Keratinocyte (primary cell): ENCODE measurements around the gene TLCD3B. TPM values are rescaled to one million over a fixed set of nuclear protein-coding genes. Genes with fewer than 3 reads are reported as not detected.

Source experiments
- DNase-seq: peaks from one replicate; pipeline ENCODE4 v3.0.0-alpha.2; 2011; ENCODE audit warnings: low read depth, missing footprints, low spot score
- FAIRE-seq: peaks from 2 replicates; lab custom pipeline; 2011; peaks lifted over from hg19 to GRCh38; lab: Jason Lieb, UNC
- H2AFZ ChIP-seq: 2 replicates; pipeline ENCODE4 v1.6.0; 2012; ENCODE audit warnings: low read length, control low read depth, inconsistent platforms; ENCODE audit not compliant: control insufficient read depth
- H3K27ac ChIP-seq: 2 replicates; pipeline ENCODE4 v1.5.1; 2011; ENCODE audit warnings: low read length; ENCODE audit not compliant: control insufficient read depth, insufficient read depth
- H3K27me3 ChIP-seq: 3 replicates; pipeline ENCODE4 v1.6.0; 2011; ENCODE audit warnings: low read length; ENCODE audit not compliant: control insufficient read depth, insufficient read depth; ENCODE audit errors: extremely low read depth
- H3K36me3 ChIP-seq, 2 experiments: 2 replicates in 1 of 2; 3 replicates in 1 of 2; pipeline ENCODE4 v1.5.1; 2011; ENCODE audit warnings: low read length in 2 of 2, mild to moderate bottlenecking in 1 of 2; ENCODE audit not compliant: control insufficient read depth in 2 of 2, insufficient read depth in 2 of 2; ENCODE audit errors: extremely low read depth in 1 of 2
- H3K4me1 ChIP-seq: 3 replicates; pipeline ENCODE4 v1.5.1; 2011; ENCODE audit warnings: low read length; ENCODE audit not compliant: control insufficient read depth, insufficient read depth; ENCODE audit errors: extremely low read depth
- H3K4me2 ChIP-seq: 3 replicates; pipeline ENCODE4 v1.6.0; 2011; ENCODE audit warnings: low read depth, low read length; ENCODE audit not compliant: control insufficient read depth, insufficient read depth; ENCODE audit errors: extremely low read depth
- H3K4me3 ChIP-seq, 3 experiments: fragments of 200-600 bp in 1 of 3; sonication (generic) in 1 of 3; 2 replicates in 2 of 3; 3 replicates in 1 of 3; pipeline ENCODE4 v1.5.1; 2011 to 2016; ENCODE audit warnings: low read length in 3 of 3, mild to moderate bottlenecking in 3 of 3, control low read depth in 2 of 3, inconsistent platforms in 1 of 3, low read depth in 1 of 3, mixed read lengths in 1 of 3, mixed run types in 1 of 3, moderate library complexity in 1 of 3; ENCODE audit not compliant: control insufficient read depth in 2 of 3, insufficient read depth in 2 of 3; ENCODE audit errors: extremely low read depth in 1 of 3
- H3K79me2 ChIP-seq: 2 replicates; pipeline ENCODE4 v1.6.0; 2012; ENCODE audit warnings: low read length; ENCODE audit not compliant: control insufficient read depth, insufficient read depth
- H3K9ac ChIP-seq: 3 replicates; pipeline ENCODE4 v1.6.0; 2011; ENCODE audit warnings: low read length; ENCODE audit not compliant: control insufficient read depth, insufficient read depth; ENCODE audit errors: extremely low read depth
- H3K9me1 ChIP-seq: 3 replicates; pipeline ENCODE4 v1.6.0; 2011; ENCODE audit warnings: low read length; ENCODE audit not compliant: control insufficient read depth, insufficient read depth; ENCODE audit errors: extremely low read depth
- H3K9me3 ChIP-seq: 2 replicates; pipeline ENCODE4 v1.5.1; 2012; ENCODE audit warnings: low read depth, low read length; ENCODE audit not compliant: control insufficient read depth
- H4K20me1 ChIP-seq: 3 replicates; pipeline ENCODE4 v1.6.0; 2011; ENCODE audit warnings: low read length; ENCODE audit not compliant: control insufficient read depth, insufficient read depth; ENCODE audit errors: extremely low read depth
- EZH2 ChIP-seq: IDR thresholded peaks from one replicate; pipeline ENCODE4 v1.6.1; 2012; ENCODE audit warnings: inconsistent platforms, mild to moderate bottlenecking, low read length, moderate library complexity
- dilution Hi-C: fragments of 300-500 bp; cut with MboI; formaldehyde crosslinking; loops from one replicate; pipeline ENCODE4 v1.7.0; 2020; ENCODE audit warnings: low sequenced_read_pairs; ENCODE audit not compliant: extremely low pct_ligation_motif_present
- polyA plus RNA-seq, 5 experiments: library from polyadenylated mRNA; depleted of rRNA in 3 of 5; stranded (reverse) in 3 of 5; stranded (forward) in 1 of 5; unstranded in 1 of 5; fragments of >200 nt; gene quantifications; 1 replicate in 1 of 5; 2 replicates in 3 of 5; 3 replicates in 1 of 5; pipeline versions ENCODE4 v1.2.1 to v1.2.3, GENCODE V29; 2011 to 2012; ENCODE audit warnings: missing spikeins in 2 of 5, low read depth in 1 of 5, low replicate concordance in 1 of 5
- TF ChIP-seq, protein P1 (sequence below), 3 experiments: IDR thresholded peaks in 1 of 3; conservative IDR thresholded peaks in 1 of 3; optimal IDR thresholded peaks in 1 of 3; 2 replicates in 2 of 3; 3 replicates in 1 of 3; pipeline versions ENCODE3 to v1.5.1; 2011; ENCODE audit warnings: low read length in 3 of 3, mild to moderate bottlenecking in 3 of 3, moderate library complexity in 2 of 3, control low read depth in 1 of 3, inconsistent platforms in 1 of 3; ENCODE audit not compliant: insufficient read depth in 2 of 3; ENCODE audit errors: extremely low read depth in 1 of 3

TLCD3B gene
- polyA plus RNA-seq, 1 donor (not counting 4 experiments of a cell fraction or from before 2014, with no cell fraction given) = not detected

DNA sequence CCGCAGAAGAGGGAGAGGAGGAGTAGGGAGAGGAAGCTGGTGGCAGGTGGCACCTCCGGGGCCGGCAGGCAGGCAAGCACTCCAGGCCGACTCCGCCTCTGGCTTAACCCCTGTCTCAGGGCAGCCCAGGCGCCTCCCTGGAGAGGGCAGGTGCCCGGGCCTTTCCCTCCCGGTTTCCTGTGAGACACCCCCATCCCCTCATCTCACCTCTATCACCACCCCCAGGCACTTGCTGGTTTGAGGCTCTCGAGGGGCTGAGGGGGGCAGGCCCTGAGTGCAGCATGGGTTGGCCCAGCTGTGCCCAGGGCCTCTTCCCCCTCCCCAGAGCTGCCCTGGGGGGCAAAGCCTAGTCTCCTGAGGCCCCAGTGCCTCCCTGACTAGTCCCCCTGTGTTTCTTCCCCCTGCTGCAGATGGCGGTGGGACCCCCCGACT, 26.2 kb downstream of the TLCD3B start:
- Histone ChIP-seq H4K20me1 (no peaks in the 10 kb centered on the region), H3K9ac (no peak overlapping the region), H3K4me1 (no peaks in the 10 kb centered on the region), H3K4me2 (no peak overlapping the region), H3K36me3 (peaks cover 15 to 17% of the 10 kb centered on the region in 2 experiments), H3K27me3 (peaks cover 4% of the 10 kb centered on the region), H2AFZ (no peak overlapping the region), H3K79me2 (no peaks in the 10 kb centered on the region), H3K9me3 (no peaks in the 10 kb centered on the region), H3K9me1 (no peaks in the 10 kb centered on the region), H3K27ac (no peak overlapping the region), H3K4me3 (no peak overlapping the region)
- DNase-seq (no peak), FAIRE-seq (no peak)
- dilution Hi-C loops = no loop called here
- TF ChIP-seq, protein P1, sequence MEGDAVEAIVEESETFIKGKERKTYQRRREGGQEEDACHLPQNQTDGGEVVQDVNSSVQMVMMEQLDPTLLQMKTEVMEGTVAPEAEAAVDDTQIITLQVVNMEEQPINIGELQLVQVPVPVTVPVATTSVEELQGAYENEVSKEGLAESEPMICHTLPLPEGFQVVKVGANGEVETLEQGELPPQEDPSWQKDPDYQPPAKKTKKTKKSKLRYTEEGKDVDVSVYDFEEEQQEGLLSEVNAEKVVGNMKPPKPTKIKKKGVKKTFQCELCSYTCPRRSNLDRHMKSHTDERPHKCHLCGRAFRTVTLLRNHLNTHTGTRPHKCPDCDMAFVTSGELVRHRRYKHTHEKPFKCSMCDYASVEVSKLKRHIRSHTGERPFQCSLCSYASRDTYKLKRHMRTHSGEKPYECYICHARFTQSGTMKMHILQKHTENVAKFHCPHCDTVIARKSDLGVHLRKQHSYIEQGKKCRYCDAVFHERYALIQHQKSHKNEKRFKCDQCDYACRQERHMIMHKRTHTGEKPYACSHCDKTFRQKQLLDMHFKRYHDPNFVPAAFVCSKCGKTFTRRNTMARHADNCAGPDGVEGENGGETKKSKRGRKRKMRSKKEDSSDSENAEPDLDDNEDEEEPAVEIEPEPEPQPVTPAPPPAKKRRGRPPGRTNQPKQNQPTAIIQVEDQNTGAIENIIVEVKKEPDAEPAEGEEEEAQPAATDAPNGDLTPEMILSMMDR (optimal IDR thresholded peaks at IDR 0.05 in 1 of 3, IDR thresholded peaks at IDR 0.05 in 1 of 3, conservative IDR thresholded peaks at IDR 0.05 in 1 of 3; ENCODE audit: extremely low read depth in 1 of 3, insufficient read depth in 2 of 3, low read length in 3 of 3) = no peak
- no peak for TF ChIP-seq EZH2

DNA sequence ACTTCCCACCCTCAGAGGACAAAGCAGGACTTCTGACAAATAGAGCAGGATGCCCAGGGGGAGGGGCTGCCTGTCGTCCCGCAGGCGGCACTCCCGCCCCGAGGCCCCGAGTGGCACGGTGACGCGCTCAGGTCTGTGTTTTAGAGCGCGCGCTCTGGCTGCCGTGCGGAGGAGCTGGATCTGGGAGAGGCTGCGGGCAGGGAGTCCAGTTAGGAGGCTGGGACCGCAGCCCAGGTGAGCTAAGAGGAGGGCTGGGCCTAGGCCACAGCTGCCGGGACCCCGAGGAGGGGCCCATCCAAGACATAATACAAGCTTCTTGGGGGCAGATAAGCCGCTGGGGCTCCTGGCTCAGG, 26.7 kb downstream of the TLCD3B start:
- Histone ChIP-seq H3K79me2 (no peaks in the 10 kb centered on the region), H3K27ac (no peak overlapping the region), H4K20me1 (no peaks in the 10 kb centered on the region), H3K9me1 (no peaks in the 10 kb centered on the region), H2AFZ (no peak overlapping the region), H3K36me3 (peaks cover 19 to 20% of the 10 kb centered on the region in 2 experiments), H3K4me1 (no peaks in the 10 kb centered on the region), H3K9ac (no peak overlapping the region), H3K4me2 (no peak overlapping the region), H3K9me3 (no peaks in the 10 kb centered on the region), H3K27me3 (peaks cover 2% of the 10 kb centered on the region), H3K4me3 (no peak overlapping the region)
- DNase-seq (no peak), FAIRE-seq (no peak)
- dilution Hi-C loops = no loop called here
- TF ChIP-seq, protein P1 (optimal IDR thresholded peaks at IDR 0.05 in 1 of 3, IDR thresholded peaks at IDR 0.05 in 1 of 3, conservative IDR thresholded peaks at IDR 0.05 in 1 of 3; ENCODE audit: extremely low read depth in 1 of 3, insufficient read depth in 2 of 3, low read length in 3 of 3) = no peak
- TF ChIP-seq EZH2 = no peak
